Measurements from ENCODE around the gene MTERF2. TPM values are rescaled to one million over a fixed set of nuclear protein-coding genes. Genes with fewer than 3 reads are reported as not detected.
"Not testable (repeated sequence)": the region's sequence is repeated elsewhere in the genome, so short reads cannot be mapped to it uniquely, and the experiment has no call there.

MTERF2 gene, protein sequence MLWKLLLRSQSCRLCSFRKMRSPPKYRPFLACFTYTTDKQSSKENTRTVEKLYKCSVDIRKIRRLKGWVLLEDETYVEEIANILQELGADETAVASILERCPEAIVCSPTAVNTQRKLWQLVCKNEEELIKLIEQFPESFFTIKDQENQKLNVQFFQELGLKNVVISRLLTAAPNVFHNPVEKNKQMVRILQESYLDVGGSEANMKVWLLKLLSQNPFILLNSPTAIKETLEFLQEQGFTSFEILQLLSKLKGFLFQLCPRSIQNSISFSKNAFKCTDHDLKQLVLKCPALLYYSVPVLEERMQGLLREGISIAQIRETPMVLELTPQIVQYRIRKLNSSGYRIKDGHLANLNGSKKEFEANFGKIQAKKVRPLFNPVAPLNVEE
- 10 to 100 TPM; 35.7 to 52.1 (median 43.4) TPM for polyA plus RNA-seq (ENCODE audit: insufficient read depth in 1 of 5, insufficient read length in 5 of 5, low replicate concordance in 1 of 5)
- long read RNA-seq, donor 1, transcript MTERF2-201 (3 exons, 1,790 nt) = minor isoform, 6 of 22 reads
- long read RNA-seq, donor 1, transcript MTERF2-207 (2 exons, 3,235 nt) = major isoform, 16 of 22 reads
- long read RNA-seq, donor 1, partial matches to known transcripts = 0 of 22 reads
- long read RNA-seq, donor 1, other reads (novel, unspliced or antisense) = 0 of 22 reads
- long read RNA-seq, donor 2, partial matches to known transcripts = 0 of 10 reads
- long read RNA-seq, donor 2, other reads (novel, unspliced or antisense) = 0 of 10 reads
- long read RNA-seq, donor 3, transcript MTERF2-207 (2 exons, 3,235 nt) = major isoform, 12 of 18 reads
- long read RNA-seq, donor 3, transcript MTERF2-201 (3 exons, 1,790 nt) = minor isoform, 5 of 18 reads
- long read RNA-seq, donor 3, partial matches to known transcripts = 0 of 18 reads
- long read RNA-seq, donor 3, other reads (novel, unspliced or antisense) = 0 of 18 reads
- long read RNA-seq, donor 4, partial matches to known transcripts = 0 of 9 reads
- long read RNA-seq, donor 4, other reads (novel, unspliced or antisense) = 0 of 9 reads
- long read RNA-seq, donor 5, transcript MTERF2-207 (2 exons, 3,235 nt) = major isoform, 15 of 29 reads
- long read RNA-seq, donor 5, transcript MTERF2-201 (3 exons, 1,790 nt) = minor isoform, 7 of 29 reads
- long read RNA-seq, donor 5, partial matches to known transcripts = 6 of 29 reads
- long read RNA-seq, donor 5, other reads (novel, unspliced or antisense) = 0 of 29 reads
- long read RNA-seq, donor 6, transcript MTERF2-207 (2 exons, 3,235 nt) = major isoform, 17 of 27 reads
- long read RNA-seq, donor 6, transcript MTERF2-201 (3 exons, 1,790 nt) = minor isoform, 8 of 27 reads
- long read RNA-seq, donor 6, partial matches to known transcripts = 0 of 27 reads
- long read RNA-seq, donor 6, other reads (novel, unspliced or antisense) = 0 of 27 reads
- long read RNA-seq, donor 7, transcript MTERF2-207 (2 exons, 3,235 nt) = major isoform, 9 of 16 reads
- long read RNA-seq, donor 7, transcript MTERF2-201 (3 exons, 1,790 nt) = minor isoform, 6 of 16 reads
- long read RNA-seq, donor 7, partial matches to known transcripts = 0 of 16 reads
- long read RNA-seq, donor 7, other reads (novel, unspliced or antisense) = 0 of 16 reads
- long read RNA-seq, donor 8, transcript MTERF2-207 (2 exons, 3,235 nt) = major isoform, 6 of 10 reads
- long read RNA-seq, donor 8, partial matches to known transcripts = 0 of 10 reads
- long read RNA-seq, donor 8, other reads (novel, unspliced or antisense) = 0 of 10 reads

DNA sequence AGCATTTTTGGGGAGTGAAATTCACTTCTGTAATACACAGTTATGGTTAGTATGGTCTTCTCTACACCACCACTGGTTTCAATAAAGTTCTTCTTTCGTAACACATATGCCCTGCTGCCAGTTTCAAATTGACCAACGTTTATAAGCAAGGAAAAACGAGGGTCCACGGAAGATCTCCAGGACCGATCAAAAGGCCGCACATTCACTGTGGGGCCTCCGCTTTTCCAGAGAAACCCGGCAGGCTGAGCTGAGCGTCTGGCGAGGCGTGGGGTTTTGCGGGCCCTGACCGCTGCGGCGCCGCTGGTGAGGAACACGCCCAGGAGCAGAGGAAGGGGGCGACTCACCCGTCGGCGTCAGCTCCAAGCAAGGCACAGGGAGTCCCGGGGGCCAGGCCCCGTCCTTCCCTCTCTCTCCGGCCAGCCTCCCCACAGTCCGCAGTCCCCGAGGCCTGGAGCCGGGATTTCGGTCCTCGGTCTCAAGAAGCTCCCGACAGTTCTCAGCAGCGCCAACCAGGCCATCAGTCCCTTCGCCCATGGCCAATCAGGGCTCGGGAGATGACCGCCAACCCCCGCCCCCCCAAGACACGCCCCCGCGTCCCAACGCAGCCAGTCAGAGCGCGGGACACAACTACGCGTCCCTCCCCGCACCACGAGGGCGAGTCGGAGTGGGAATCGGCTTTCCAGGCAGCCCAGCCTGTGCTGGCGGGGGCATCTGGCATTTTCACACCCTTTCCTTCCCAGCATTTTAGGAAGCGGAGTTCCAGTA lies at the start of gene MTERF2:
Gene MTERF2 (minus strand): TSS at position 522 of the 765 bp plus-strand sequence. CDS start 8,432 bp downstream, outside the sequence.
- DNase-seq = peak; percentile 94 to 95

GRCh38 chr12:107035733-107036132 lies 48.8 kb upstream of the MTERF2 start:
- no peak for DNase-seq

DNA sequence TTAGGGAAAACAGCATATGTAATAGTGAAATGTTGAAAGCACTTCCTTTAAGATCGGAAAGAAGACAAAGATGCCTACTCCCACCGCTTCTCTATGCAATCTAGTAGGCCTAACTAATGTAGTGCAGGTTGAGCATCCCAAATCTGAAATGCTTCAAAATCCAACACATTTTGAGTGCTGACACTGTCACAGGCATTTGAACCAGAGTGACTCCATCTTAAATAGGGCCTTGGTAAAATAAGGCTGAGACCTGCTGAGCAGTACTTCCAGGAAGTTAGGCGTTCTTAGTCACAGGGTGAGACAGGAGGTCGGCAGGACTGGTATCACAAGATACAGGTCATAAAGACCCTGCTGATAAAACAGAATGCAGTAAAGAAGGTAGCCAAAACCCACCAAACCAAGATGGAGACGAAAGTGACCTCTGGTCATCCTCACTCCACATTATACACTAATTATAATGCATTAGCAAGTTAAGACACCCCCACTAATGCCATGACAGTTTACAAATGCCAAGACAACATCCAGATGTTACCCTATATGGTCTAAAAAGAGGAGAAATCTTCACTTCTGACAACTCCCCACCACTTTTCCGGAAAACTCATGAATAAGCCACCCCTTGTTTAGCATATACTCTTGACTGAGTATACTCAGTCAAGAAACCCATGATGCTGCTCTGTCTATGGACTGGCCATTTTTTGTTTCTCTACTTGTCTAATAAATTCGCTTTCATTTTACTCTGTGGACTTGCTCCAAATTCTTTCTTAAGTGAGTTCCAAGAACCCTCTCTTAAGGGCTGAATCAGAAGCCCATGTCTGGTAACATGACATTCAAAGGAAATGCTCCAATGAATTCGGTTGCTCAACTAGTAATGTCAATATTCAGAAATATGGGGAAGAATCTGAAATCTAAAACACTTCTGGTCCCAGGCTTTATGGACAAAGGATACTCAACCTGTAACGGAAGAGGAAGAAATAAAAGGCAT lies 47.1 kb upstream of the MTERF2 start:
- DNase-seq = no peak

DNA sequence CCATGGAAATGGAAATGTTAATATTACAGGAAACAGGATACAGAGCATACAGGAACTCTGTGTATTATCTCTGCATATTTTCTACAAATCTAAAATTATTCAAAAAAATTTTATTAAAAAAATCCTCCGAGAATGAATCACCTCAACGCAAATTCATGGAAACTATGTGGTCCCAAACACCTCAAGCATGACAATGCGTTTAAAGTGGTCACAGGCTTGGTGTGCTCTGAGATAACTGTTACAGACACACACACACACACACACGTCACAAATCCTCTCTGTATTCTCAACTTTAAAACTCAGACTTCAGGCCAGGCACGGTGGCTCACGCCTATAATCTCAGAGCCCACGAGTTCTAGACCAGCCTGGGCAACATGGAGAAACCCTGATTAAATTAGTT lies 45.3 kb upstream of the MTERF2 start:
- no peak for DNase-seq

- DNase-seq = no peak
Observed at GRCh38 chr12:107031061-107031460, 44.1 kb upstream of the MTERF2 start.

DNA sequence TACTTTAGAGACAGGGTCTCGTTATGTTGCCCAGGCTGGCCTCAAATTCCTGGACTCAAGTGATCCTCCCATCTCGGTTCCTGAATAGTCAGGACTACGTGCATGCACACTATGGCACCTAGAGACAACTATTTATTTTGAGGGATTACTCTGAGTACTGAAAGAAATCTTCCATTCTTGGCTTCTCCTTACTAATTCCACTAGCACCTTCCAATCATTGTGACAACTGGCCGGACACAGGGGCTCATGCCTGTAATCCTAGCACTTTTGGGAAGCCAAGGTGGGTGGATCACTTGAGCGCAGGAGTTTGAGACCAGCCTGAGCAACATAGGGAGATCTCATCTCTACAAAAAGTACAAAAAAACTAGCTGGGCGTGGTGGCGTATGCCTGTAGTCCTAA lies 42.1 kb upstream of the MTERF2 start:
- DNase-seq = no peak

GRCh38 chr12:107027636-107028053 lies 40.7 kb upstream of the MTERF2 start:
- peak; percentile 88 to 91 for DNase-seq

GRCh38 chr12:107026806-107027635 lies 40.1 kb upstream of the MTERF2 start:
- no peak for DNase-seq

- not testable (repeated sequence) for DNase-seq
Observed at GRCh38 chr12:107026356-107026755, 39.4 kb upstream of the MTERF2 start.

DNA sequence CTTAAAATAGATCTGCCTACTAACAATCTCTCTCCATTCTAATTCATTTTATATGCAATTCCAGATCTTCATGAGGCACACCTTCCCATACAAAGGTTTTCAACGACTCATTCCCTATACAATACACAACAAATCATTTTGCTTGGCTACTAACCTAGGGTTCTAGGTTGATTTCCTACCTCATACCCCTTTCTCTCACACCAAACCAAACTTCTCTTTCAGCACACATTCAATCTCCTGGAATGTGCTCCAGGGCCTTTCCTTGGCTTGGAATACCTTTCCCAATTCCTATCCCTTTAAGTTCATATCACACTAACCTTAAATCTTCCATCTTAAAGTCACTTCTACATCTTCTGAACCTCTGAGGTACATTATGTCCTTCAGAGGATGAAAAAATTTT lies 38.7 kb upstream of the MTERF2 start:
- no peak for DNase-seq

- no peak for DNase-seq
Observed at GRCh38 chr12:107019546-107019945, 32.6 kb upstream of the MTERF2 start.

- DNase-seq = no peak
Observed at GRCh38 chr12:107017042-107017441, 30.1 kb upstream of the MTERF2 start.

GRCh38 chr12:107014055-107014454 lies 27.1 kb upstream of the MTERF2 start:
- DNase-seq = no peak

DNA sequence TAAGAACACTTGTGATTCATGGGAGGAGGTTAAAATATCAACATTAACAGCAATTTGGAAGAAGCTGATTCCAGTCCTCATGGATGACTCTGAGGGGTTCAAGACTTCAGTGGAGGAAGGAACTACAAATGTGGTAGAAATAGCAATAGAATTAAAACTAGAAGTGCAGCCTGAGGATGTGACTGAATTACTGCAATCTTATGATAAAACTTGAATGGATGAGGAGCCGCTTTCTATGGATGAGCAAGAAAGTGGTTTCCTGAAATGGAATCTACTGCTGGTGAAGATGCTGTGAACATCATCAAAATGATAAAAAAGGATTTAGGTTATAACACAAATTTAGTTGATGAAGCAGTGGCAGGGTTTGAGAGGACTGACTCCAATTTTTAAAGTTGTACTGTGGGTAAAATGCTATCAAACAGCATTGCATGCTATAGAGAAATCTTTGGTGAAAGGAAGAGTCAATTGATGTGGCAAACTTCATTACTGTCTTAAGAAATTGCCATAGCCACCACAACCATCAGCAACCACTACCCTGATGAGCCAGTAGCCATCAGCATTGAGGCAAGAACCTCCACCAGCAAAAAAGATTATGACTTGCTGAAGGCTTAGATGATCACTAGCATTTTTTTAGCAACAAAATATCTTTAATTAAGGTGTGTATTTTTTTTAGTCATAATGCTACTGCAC lies 25.9 kb upstream of the MTERF2 start:
- no peak for DNase-seq

GRCh38 chr12:107011519-107011918 lies 24.6 kb upstream of the MTERF2 start:
- DNase-seq = no peak

DNA sequence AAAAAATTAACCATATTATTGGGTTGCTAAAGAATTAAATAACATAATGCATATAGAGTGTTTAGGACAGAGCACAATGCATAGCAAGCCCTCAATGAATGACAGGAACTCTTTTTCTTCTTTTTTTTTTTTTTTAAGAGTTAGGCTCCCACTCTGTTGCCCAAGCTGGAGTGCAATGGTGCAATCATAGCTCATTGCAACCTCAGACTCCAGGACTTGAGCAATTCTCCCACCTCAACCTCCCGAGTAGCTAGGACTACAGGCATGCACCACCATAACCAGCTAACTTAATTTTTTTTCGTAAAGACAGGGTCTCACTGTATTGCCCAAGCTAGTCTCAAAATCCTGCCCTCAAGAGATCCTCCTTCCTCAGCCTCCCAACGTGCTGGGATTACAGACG lies 20.5 kb upstream of the MTERF2 start:
- DNase-seq = no peak

GRCh38 chr12:107002665-107003064 lies 15.7 kb upstream of the MTERF2 start:
- not testable (repeated sequence) for DNase-seq
